ENCODE data around the gene MAN1C1.
"Not testable (repeated sequence)": the region's sequence is repeated elsewhere in the genome, so short reads cannot be mapped to it uniquely, and the experiment has no call there.

MAN1C1 gene

GRCh38 chr1:25680701-25681100 is 64.1 kb downstream of the MAN1C1 start:
- DNase-seq (ENCODE audit: low spot score), result no peak

DNA sequence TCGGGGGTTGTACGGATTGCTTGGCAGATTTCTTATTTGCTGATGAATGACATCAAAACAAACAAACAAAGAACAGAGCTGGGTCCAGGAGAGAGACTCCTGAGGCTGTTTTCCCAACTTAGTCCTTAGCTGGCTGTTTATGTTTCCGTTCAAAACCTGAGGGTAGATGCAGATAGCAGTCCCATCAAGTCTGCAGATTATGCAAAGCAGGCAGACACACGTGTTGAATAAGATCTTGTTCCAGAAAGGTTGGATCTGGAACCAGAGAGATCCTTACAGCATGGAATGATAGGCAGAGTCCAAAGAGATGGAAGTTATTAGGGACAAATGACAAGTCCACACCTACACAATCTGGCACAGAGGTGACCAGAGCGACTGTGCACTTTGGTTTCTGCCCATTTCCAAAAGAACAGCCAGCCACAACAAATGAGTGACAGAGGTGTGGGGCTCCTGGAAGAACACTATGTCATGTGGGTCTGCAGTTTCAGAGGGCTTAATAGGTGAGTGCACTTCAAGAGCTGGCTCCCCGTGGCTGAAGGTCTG is 65.5 kb downstream of the MAN1C1 start:
- DNase-seq (ENCODE audit: low spot score), result no peak

GRCh38 chr1:25683177-25683576 is 66.6 kb downstream of the MAN1C1 start:
- no peak for DNase-seq (ENCODE audit: low spot score)

DNA sequence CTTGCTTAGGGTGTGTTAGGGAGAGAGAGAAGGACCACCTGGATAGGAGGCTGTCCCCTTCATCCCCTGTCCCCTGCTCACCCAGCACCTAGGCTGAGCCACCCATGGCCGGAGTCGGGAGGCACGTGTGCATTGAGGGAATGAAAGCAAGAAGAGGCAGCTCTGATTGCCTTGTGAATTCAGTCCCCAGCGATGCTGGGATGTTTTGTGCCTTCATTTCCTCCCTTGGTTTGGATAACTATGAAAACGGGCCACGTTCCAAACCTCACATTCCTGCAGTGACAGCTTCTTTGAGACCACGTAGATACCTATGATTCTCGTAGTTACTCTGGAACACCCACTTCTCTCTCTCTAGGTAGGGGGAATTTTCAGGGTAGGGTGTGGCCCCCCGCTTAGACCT is 67.1 kb downstream of the MAN1C1 start:
- no peak for DNase-seq (ENCODE audit: low spot score)

DNA sequence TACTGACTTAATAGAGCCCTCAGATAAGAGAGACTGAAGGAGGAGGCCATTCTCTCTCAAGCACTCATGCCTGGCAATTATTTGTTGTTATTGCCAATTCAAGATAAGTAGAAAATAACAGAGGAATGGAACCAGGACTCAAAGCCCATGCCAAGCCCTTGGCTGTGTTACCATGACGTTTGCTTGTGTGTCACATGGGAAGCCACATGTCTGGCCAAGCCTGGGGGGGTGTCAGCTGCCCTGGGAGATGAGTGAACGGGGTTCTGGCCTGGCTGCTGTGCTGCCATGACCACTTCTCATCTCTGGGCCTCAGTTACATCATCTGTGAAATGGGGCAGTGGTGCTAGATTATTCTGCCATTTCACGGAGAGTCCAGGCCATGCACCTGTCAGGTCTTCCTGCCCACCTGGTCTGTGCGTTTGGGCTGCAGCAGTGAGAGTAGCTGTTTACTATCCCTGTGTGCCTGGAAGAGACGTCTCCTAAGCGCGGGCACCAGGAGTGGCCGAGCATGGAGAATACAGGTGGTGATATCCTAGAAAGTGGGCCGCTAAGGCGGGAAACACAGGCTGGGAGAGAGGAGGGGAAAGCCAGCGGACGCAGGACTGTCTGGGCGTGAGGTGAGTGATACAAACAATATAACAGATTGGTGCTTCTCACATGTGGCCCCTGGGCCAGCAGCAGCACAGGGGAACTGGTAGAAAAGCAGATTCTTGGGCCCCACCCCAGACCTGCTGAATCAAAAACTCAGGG is 67.8 kb downstream of the MAN1C1 start:
- no peak for DNase-seq (ENCODE audit: low spot score)

DNA sequence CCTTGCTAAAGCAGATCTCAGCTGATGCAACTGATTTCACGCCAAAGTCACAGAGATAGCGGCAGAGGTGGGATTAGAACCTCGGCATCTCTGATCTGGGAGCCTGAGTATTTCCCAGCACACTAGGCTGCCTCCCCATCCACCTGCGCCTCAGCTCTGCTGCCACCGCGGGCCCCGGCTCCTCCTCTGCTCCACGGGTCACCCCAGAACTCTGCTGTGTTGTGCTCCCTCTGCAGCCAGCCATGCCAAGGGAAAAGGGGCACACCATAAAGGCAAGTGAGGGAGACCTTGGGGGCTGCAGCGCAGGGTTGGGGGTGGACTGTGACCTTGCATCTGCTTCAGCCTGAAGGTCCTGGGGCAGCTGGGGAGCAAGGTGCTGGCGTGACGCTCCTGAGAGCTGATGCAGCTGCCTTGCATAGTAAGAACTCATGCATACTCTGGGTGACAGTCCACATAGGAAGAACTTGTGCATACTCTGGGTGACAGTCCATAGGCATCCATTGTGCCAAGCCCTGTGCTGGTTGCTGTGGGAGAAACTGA is 68.7 kb downstream of the MAN1C1 start:
- DNase-seq (ENCODE audit: low spot score), result no peak

DNA sequence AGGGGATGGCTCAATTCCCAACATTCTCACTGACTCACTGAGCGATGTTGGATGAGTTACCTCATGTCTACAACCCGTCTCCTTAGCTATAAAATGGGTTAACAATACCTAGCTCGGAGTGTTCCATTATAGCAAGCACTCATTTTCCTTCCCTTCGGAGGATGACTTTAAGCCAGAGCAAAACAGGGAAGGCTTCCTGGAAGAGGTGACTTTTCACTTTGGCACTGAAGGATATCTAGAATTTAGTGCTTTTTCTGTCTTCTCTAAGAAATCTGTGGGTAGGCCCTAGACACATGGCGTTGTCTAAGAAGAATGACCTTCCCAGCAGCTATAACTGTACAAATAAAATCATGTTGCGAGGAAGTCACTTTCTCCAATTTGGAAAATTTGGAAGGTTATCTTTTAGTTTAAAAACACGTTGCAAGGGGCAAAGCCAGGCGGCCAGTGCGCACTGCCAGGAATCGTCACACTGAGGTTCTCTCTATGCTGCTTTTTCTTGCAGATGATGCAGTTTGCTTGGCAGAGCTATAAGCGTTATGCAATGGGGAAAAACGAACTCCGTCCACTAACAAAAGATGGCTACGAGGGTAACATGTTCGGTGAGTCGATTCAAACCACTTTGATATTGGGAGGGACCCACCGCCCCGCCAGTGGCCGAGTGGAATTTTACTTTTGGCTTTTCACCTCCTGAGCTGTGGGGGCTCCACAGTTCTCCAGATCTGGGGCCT is 69.5 kb downstream of the MAN1C1 start:
- no peak for DNase-seq (ENCODE audit: low spot score)

DNA sequence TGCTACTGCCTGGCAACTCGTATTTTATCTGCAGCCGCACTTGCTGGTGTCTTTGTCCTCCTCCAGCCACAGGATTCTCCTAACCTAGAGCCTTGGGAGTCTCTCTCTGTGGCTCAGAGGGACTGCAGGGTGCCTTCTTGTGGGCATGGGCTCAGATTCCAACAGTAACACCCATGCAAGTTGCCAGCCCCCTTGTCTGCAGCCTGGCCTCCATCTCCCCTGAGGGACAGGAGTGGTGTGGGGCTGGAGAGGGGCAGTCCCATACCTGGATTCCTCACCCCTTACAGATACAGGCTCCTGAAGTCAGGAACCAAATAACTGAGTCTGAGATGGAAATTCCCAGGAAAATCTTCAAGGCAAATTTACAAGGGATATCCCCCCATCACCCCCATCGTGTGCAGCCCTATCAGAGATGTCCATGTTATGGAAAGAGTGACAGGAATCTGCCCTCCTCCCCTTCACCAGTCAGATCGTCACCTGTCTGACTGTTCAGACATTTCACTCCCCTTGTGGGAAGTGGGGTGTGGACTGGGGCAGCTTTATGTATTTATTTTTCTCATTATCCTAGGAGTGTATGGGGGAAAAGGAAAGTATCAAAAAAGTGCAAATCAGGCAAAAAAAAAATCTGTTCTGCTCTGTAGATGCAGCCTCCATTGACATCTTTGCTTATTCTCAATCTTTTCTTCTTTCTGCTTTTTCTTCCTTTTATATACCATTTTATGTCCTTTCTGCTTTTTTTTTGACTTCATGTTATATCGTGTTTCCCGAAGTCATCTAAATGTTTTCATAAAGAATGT is 70.8 kb downstream of the MAN1C1 start:
- no peak for DNase-seq (ENCODE audit: low spot score)

GRCh38 chr1:25688390-25689119 is 72.0 kb downstream of the MAN1C1 start:
- DNase-seq (ENCODE audit: low spot score), result no peak

DNA sequence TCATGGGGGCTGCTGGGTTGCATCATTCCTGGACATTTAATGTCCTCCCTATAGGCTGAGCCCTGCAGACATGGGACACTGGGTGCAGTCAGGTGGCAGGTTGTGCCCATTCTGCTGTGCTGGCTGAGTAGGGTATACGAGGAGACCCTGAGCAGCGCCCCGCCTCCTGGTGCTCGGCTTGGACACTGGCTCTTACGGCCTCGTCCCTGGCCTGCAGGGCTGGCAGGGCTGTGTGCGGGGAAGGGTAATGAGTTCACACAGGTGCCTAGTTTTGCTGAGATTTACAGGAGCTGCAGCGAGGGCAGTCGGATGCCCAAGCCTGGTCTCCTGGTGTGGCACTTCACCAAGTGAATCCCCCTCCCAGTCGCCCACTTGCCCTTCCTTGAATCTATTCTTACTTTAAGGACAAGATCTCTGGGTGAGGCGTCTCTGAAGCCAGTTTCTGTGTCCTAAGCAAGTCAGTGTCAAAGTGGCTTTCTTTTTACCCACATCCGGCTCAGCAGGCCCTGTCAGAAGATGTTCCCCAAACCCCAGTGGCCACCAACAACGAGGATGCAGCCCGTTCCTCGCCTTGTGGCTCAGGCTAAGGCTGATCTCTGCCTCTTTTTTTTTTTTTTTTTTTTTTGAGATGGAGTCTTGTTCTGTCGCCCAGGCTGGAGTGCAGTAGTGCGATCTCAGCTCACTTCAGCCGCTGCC is 73.2 kb downstream of the MAN1C1 start:
- no peak for DNase-seq (ENCODE audit: low spot score)

DNA sequence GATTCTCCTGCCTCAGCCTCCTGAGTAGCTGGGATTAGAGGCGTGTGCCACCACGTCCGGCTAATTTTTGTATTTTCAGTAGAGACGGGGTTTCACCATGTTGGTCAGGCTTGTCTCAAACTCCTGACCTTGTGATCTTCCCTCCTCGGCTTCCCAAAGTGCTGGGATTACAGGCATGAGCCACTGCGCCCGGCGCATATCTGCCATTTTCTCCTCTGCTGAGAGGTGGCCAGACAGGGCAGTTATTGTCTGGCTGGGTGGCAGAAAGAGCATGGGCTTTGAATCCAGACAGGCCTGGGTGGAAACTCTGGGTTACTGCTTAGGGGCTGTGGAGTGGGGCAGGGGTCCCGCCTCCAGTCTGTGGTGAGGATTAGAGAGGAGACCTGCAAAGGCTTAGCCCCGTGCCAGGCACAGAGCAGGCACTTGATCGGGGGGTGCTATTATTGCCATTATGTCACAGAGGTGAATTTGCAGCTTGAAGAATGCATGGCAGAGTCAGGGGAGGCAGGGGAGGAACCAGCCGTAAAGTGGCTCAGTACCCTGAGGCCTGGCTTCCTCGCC is 73.9 kb downstream of the MAN1C1 start:
- DNase-seq (ENCODE audit: low spot score), result no peak

DNA sequence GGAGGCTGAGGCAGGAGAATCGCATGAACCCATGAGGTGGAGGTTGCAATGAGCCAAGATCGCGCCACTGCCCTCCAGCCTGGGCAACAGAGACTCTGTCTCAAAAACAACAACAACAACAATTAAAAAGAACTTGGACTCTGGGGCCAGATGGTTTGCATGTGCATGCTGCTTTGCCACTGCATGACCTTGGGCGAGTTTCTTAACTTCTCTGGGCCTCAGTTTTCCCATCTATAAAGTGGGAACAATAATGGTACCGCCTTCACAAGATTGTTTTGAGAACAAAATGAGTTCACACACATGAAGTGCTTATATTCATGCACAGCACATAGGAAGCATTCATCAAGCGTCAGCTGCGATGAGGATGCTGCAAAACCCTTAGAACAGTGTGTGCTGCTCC is 74.6 kb downstream of the MAN1C1 start:
- no peak for DNase-seq (ENCODE audit: low spot score)

DNA sequence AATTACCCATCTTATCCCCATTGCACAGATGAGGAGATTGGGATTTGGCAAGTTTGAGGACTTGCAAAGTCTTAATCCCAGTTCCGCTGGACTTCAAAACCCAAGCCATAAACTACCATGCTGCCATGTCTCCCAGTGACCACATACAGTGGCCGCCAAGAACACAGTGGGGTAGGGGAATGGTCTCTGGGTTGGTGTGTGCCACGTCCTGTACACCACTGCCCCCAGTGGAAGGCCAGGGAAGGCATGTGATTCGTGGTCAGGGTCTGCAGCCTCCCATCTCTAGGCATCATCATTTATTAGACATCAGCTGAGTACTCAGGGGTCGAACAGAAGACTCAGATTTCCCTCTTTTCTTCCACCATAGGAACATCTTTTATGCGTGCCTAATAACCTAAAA is 76.0 kb downstream of the MAN1C1 start:
- peak; percentile 31 for DNase-seq (ENCODE audit: low spot score)

- no peak for DNase-seq (ENCODE audit: low spot score)
Observed at GRCh38 chr1:25694167-25695007, 77.8 kb downstream of the MAN1C1 start.

DNA sequence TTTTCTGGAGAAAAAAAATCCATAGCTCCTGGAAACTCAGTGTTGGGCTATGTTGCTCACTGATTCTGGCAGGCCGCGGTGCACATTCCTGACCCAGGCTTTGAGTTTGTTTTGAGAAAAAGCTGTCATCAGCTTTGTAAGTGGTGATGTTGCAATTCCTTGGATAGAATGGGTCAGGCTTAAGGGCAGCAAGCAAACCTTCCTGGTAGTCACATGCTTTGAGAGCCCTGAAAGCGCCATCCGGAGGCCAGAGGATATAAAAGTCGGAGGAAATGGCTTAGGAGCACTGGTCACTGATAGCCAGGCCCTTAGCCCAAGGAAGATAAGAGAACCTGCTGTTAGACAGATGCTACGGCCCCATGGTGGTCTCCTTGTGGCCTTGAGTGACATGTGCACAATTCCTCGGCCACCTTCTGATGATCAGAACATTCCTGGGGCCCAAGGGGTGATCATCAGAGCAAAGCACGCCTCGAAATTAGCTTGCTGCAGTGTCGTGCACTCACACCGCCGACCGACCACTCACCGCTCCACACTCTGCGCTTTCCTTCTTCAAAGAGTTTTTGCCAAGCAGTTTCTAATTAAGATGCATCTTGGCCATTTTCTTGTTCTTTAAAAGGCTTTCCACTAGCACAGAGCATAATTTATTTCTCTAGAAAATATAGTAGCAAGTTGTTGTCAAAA is 78.6 kb downstream of the MAN1C1 start:
- DNase-seq (ENCODE audit: low spot score), result peak; percentile 39

GRCh38 chr1:25695771-25696311 is 79.2 kb downstream of the MAN1C1 start:
- DNase-seq (ENCODE audit: low spot score), result no peak

- DNase-seq (ENCODE audit: low spot score), result not testable (repeated sequence)
Observed at GRCh38 chr1:25696643-25697042, 80.1 kb downstream of the MAN1C1 start.

- no peak for DNase-seq (ENCODE audit: low spot score)
Observed at GRCh38 chr1:25697435-25698217, 81.0 kb downstream of the MAN1C1 start.

All from HuH-7.5 (cell line).